IPS-15b (cell line): ENCODE measurements around the gene PHACTR3.

Source experiments
- H3K27me3 ChIP-seq: one replicate; pipeline ENCODE4 v1.6.1; 2013; ENCODE audit warnings: low read length; ENCODE audit not compliant: control insufficient read depth, insufficient read depth
- H3K36me3 ChIP-seq: one replicate; pipeline ENCODE4 v1.6.1; 2013; ENCODE audit warnings: low read length; ENCODE audit not compliant: control insufficient read depth, insufficient read depth
- H3K4me1 ChIP-seq: one replicate; pipeline ENCODE4 v1.6.1; 2013; ENCODE audit warnings: mild to moderate bottlenecking, low read length; ENCODE audit not compliant: control insufficient read depth, insufficient read depth
- H3K4me3 ChIP-seq: one replicate; pipeline ENCODE4 v1.5.1; 2013; ENCODE audit warnings: low read depth, low read length
- H3K9ac ChIP-seq: one replicate; pipeline ENCODE4 v1.6.1; 2013; ENCODE audit warnings: low read depth, mild to moderate bottlenecking, low read length
- H3K9me3 ChIP-seq: one replicate; pipeline ENCODE4 v1.6.1; 2013; ENCODE audit warnings: mild to moderate bottlenecking, low read length; ENCODE audit not compliant: control insufficient read depth, insufficient read depth

PHACTR3 gene

GRCh38 chr20:59825563-59825920 lies 221.2 kb downstream of the PHACTR3 start:
- Histone ChIP-seq H3K9me3 (no peaks in the 10 kb centered on the region), H3K27me3 (no peaks in the 10 kb centered on the region), H3K4me3 (no peak overlapping the region), H3K36me3 (no peaks in the 10 kb centered on the region), H3K4me1 (no peaks in the 10 kb centered on the region), H3K9ac (no peak overlapping the region)

- Histone ChIP-seq H3K9ac (no peak overlapping the region), H3K4me1 (no peaks in the 10 kb centered on the region), H3K27me3 (no peaks in the 10 kb centered on the region), H3K4me3 (no peak overlapping the region), H3K9me3 (no peaks in the 10 kb centered on the region), H3K36me3 (no peaks in the 10 kb centered on the region)
These were observed 221.8 kb downstream of the PHACTR3 start for GRCh38 chr20:59825944-59826759.

GRCh38 chr20:59827138-59828056 lies 223.1 kb downstream of the PHACTR3 start:
- H3K9ac ChIP-seq: no peak overlapping the region
- H3K36me3 ChIP-seq: no peaks in the 10 kb centered on the region
- H3K9me3 ChIP-seq: no peaks in the 10 kb centered on the region
- H3K4me1 ChIP-seq: no peaks in the 10 kb centered on the region
- no peaks in the 10 kb centered on the region for H3K27me3 ChIP-seq
- H3K4me3 ChIP-seq: no peak overlapping the region

GRCh38 chr20:59828125-59829053 lies 224.0 kb downstream of the PHACTR3 start:
- no peaks in the 10 kb centered on the region for H3K4me1 ChIP-seq

GRCh38 chr20:59829054-59829785 lies 224.9 kb downstream of the PHACTR3 start:
- H3K27me3 ChIP-seq: no peaks in the 10 kb centered on the region
- no peak overlapping the region for H3K9ac ChIP-seq
- H3K9me3 ChIP-seq: no peaks in the 10 kb centered on the region
- H3K4me3 ChIP-seq: no peak overlapping the region
- H3K36me3 ChIP-seq: no peaks in the 10 kb centered on the region
- H3K4me1 ChIP-seq: no peaks in the 10 kb centered on the region

More at GRCh38 chr20:59828125-59829053, 224.0 kb downstream of the PHACTR3 start:
- no peaks in the 10 kb centered on the region for H3K27me3 ChIP-seq
- no peaks in the 10 kb centered on the region for H3K36me3 ChIP-seq
- no peak overlapping the region for H3K4me3 ChIP-seq
- no peak overlapping the region for H3K9ac ChIP-seq
- H3K9me3 ChIP-seq: no peaks in the 10 kb centered on the region

- Histone ChIP-seq H3K27me3 (no peaks in the 10 kb centered on the region), H3K9ac (no peak overlapping the region), H3K9me3 (no peaks in the 10 kb centered on the region), H3K4me1 (no peaks in the 10 kb centered on the region), H3K4me3 (no peak overlapping the region), H3K36me3 (no peaks in the 10 kb centered on the region)
These were observed 225.7 kb downstream of the PHACTR3 start for GRCh38 chr20:59829786-59830664.

GRCh38 chr20:59830665-59831023 lies 226.3 kb downstream of the PHACTR3 start:
- no peaks in the 10 kb centered on the region for H3K27me3 ChIP-seq
- no peaks in the 10 kb centered on the region for H3K36me3 ChIP-seq
- no peak overlapping the region for H3K9ac ChIP-seq
- H3K9me3 ChIP-seq: no peaks in the 10 kb centered on the region
- H3K4me1 ChIP-seq: no peaks in the 10 kb centered on the region
- no peak overlapping the region for H3K4me3 ChIP-seq

GRCh38 chr20:59831024-59831915 lies 226.9 kb downstream of the PHACTR3 start:
- no peak overlapping the region for H3K4me3 ChIP-seq
- H3K27me3 ChIP-seq: no peaks in the 10 kb centered on the region
- no peak overlapping the region for H3K9ac ChIP-seq
- H3K9me3 ChIP-seq: no peaks in the 10 kb centered on the region
- H3K36me3 ChIP-seq: no peaks in the 10 kb centered on the region
- H3K4me1 ChIP-seq: peaks cover 4% of the 10 kb centered on the region

- H3K36me3 ChIP-seq: no peaks in the 10 kb centered on the region
- no peak overlapping the region for H3K4me3 ChIP-seq
- peaks cover 6% of the 10 kb centered on the region for H3K4me1 ChIP-seq
- H3K27me3 ChIP-seq: no peaks in the 10 kb centered on the region
- H3K9ac ChIP-seq: no peak overlapping the region
- no peaks in the 10 kb centered on the region for H3K9me3 ChIP-seq
These were observed 227.6 kb downstream of the PHACTR3 start for GRCh38 chr20:59831916-59832270.
